Activated naive CD8-positive, alpha-beta T cell treated with anti-CD3 and anti-CD28 coated beads, Interleukin-2, amount 50 U/mL, for 24 hours (primary cell): ENCODE results near the gene SH3YL1.

Experiments
- ATAC-seq: fragments of 150-1000 bp; cut with Tn5 transposase; one replicate; pipeline ENCODE4 v1.10.0; 2021
- DNase-seq: peaks from one replicate; pipeline ENCODE4 v3.0.0; 2021
- H3K27ac Mint-ChIP-seq: one replicate; pipeline ENCODE4 v1.8.0; 2021; ENCODE audit warnings: mild to moderate bottlenecking, mixed read lengths
- H3K27me3 Mint-ChIP-seq: one replicate; pipeline ENCODE4 v1.8.0; 2021; ENCODE audit warnings: mixed read lengths
- H3K36me3 Mint-ChIP-seq: one replicate; pipeline ENCODE4 v1.8.0; 2021; ENCODE audit warnings: low read depth, mixed read lengths
- H3K4me1 Mint-ChIP-seq: one replicate; pipeline ENCODE4 v1.8.0; 2021; ENCODE audit warnings: mixed read lengths
- H3K4me3 Mint-ChIP-seq: one replicate; pipeline ENCODE4 v1.8.0; 2021; ENCODE audit warnings: mild to moderate bottlenecking, moderate library complexity, mixed read lengths
- H3K9me3 Mint-ChIP-seq: one replicate; pipeline ENCODE4 v1.8.0; 2021; ENCODE audit warnings: mixed read lengths

The SH3YL1 gene

GRCh38 chr2:256094-256493 lies 7.7 kb downstream of the SH3YL1 start:
- no peaks in the 10 kb centered on the region for H3K4me1 Mint-ChIP-seq
- peaks cover 18% of the 10 kb centered on the region for H3K9me3 Mint-ChIP-seq
- no peak overlapping the region for H3K4me3 Mint-ChIP-seq
- H3K27ac Mint-ChIP-seq = no peak overlapping the region
- no peak for DNase-seq
- peaks cover 26% of the 10 kb centered on the region for H3K36me3 Mint-ChIP-seq
- no peaks in the 10 kb centered on the region for H3K27me3 Mint-ChIP-seq
- no peak for ATAC-seq

DNA sequence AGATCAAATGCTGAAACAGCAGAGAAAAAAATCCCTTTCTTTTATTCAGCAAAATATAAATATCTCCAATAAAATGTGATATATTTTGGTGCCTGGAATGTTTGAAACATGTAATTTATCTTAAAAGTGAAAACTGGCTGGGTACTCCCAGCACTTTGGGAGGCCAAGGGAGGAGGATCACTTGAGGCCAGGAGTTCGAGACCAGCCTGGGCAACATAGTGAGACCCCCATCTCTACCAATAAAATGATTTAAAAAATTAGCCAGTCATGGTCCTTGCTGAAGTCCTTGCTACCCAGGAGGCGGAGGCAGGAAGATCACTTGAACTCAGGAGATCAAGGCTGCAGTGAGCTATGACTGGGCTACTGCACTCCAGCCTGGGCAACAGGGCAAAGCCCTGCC lies 8.6 kb downstream of the SH3YL1 start:
- no peak overlapping the region for H3K4me3 Mint-ChIP-seq
- peaks cover 22% of the 10 kb centered on the region for H3K36me3 Mint-ChIP-seq
- no peak for ATAC-seq
- no peaks in the 10 kb centered on the region for H3K4me1 Mint-ChIP-seq
- no peaks in the 10 kb centered on the region for H3K27me3 Mint-ChIP-seq
- peaks cover 18% of the 10 kb centered on the region for H3K9me3 Mint-ChIP-seq
- DNase-seq = no peak
- H3K27ac Mint-ChIP-seq = no peak overlapping the region

DNA sequence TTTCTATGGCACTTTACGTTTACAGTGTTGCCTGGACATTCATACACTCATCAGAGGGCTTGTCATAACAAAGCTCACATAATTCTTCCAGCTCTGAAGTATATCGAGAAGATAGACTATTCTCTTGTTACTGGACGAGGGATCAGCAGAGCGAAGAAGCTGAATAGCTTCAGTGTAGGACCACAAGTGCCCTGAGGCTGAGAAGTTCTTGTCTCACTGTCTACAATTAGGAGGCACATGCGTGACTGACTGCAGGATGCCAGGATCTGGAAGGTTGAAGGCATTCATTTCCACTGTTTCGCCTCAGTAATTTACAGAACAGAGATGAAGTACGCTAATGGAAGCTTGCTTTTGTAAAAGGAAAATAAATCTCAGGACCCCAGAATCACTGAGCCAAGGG lies 9.6 kb downstream of the SH3YL1 start:
- DNase-seq (no peak), ATAC-seq (no peak)
- Mint-ChIP-seq H3K27me3 (no peaks in the 10 kb centered on the region), H3K27ac (no peak overlapping the region), H3K9me3 (peaks cover 14% of the 10 kb centered on the region), H3K36me3 (peaks cover 17% of the 10 kb centered on the region), H3K4me1 (no peaks in the 10 kb centered on the region), H3K4me3 (no peak overlapping the region)

GRCh38 chr2:253202-253638 lies 10.6 kb downstream of the SH3YL1 start:
- no peak overlapping the region for H3K27ac Mint-ChIP-seq
- H3K36me3 Mint-ChIP-seq = peaks cover 10% of the 10 kb centered on the region
- DNase-seq (no peak), ATAC-seq (no peak)
- peaks cover 6% of the 10 kb centered on the region for H3K9me3 Mint-ChIP-seq
- no peaks in the 10 kb centered on the region for H3K4me1 Mint-ChIP-seq
- H3K4me3 Mint-ChIP-seq = no peak overlapping the region
- no peaks in the 10 kb centered on the region for H3K27me3 Mint-ChIP-seq

DNA sequence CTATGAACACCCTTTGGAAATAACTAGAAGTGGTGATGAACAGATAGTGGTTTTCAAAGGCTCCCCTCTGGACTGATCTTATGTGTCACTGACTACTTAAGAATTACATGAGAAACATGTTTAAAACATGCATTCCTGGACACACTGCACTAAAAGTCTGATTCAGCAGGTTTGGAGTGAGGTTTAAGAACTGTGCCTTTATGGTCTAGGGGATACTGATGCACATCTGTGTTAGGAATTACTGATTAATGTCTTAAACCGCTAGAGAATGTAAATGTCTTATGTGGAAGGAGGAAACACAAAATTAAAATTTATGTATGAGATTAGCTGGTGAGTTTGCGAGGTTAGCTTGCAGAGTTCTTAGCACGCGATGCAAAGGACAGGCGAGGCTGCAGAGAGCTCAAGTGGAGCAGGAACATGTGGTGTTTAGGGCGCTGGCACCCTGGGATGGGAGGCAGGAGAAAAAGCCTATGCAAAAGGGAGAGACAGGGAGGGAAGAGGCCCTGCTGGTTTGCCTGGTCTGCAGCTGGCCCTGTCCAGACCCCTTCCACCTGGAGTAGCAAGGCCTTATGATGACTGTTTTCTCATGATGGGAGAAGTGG lies 11.7 kb downstream of the SH3YL1 start:
- H3K4me1 Mint-ChIP-seq = no peaks in the 10 kb centered on the region
- no peak overlapping the region for H3K4me3 Mint-ChIP-seq
- no peak overlapping the region for H3K27ac Mint-ChIP-seq
- H3K9me3 Mint-ChIP-seq = no peaks in the 10 kb centered on the region
- no peak for ATAC-seq
- H3K27me3 Mint-ChIP-seq = no peaks in the 10 kb centered on the region
- no peak for DNase-seq
- peaks cover 5% of the 10 kb centered on the region for H3K36me3 Mint-ChIP-seq

DNA sequence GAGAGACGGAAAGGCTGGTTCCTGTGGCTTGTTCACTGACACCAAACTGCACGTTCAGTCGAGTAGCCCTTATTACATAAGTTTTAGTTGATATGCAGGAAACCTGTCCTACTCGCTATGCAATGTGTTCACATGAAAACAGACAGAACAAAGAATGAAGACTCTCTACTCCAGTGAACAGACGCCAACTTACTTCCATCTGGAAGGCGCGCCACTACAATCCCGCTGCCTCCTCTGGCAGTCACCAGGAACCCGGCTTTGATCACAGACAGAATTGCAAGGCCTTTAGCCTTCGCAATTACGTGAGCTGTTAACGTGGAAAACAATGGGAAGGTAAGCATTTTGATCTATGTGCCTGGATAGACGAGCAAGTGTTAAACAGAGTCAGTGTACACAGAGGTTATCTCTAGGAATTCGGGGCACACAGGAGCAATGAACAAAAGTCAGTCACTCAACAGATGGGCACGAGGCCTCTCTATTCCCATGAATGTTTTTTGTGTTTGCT lies 14.2 kb downstream of the SH3YL1 start:
- Mint-ChIP-seq H3K4me1 (peaks cover 3% of the 10 kb centered on the region), H3K27me3 (no peaks in the 10 kb centered on the region), H3K27ac (no peak overlapping the region), H3K36me3 (peaks cover 8% of the 10 kb centered on the region), H3K4me3 (no peak overlapping the region), H3K9me3 (no peaks in the 10 kb centered on the region)
- no peak for DNase-seq
- no peak for ATAC-seq

- ATAC-seq (no peak), DNase-seq (no peak)
- Mint-ChIP-seq H3K27me3 (no peaks in the 10 kb centered on the region), H3K4me1 (peaks cover 3% of the 10 kb centered on the region), H3K9me3 (no peaks in the 10 kb centered on the region), H3K4me3 (no peak overlapping the region), H3K36me3 (peaks cover 14% of the 10 kb centered on the region), H3K27ac (no peak overlapping the region)
Measured at GRCh38 chr2:248724-249123, 15.1 kb downstream of the SH3YL1 start.

DNA sequence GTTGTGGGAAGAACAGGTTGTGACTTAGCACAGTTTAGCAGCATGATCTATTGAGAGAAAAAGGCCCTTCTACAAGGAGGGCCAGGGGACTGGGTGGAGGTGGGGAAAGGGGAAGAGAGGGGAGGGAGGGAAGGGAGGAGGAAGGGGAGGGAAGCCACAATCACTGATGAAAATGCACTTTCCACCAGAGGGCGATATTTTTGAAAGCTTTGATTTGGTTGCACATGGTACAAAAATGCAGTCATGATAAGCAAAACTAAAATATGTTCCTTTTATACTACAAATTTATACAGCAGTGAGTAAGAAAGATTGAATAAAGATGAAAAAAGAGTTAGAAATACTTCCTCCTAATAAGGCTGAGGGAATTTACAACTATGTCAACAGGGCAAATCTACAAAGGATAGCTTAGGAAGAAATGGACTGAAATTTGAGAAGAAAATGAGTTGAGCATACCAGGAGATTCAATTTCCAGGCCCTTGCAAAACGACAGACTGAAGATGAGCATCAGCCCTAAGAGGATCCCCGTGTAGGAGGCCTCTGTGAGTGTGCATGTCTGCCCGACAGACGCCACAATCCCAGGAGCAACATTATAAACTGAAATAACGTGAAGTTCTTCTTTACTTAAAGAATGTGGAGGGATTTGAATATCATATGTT lies 17.2 kb downstream of the SH3YL1 start:
- Mint-ChIP-seq H3K4me3 (no peak overlapping the region), H3K27me3 (no peaks in the 10 kb centered on the region), H3K36me3 (peaks cover 28% of the 10 kb centered on the region), H3K27ac (no peak overlapping the region), H3K9me3 (peaks cover 6% of the 10 kb centered on the region), H3K4me1 (peaks cover 3% of the 10 kb centered on the region)
- ATAC-seq (no peak), DNase-seq (peak; percentile 16)

DNA sequence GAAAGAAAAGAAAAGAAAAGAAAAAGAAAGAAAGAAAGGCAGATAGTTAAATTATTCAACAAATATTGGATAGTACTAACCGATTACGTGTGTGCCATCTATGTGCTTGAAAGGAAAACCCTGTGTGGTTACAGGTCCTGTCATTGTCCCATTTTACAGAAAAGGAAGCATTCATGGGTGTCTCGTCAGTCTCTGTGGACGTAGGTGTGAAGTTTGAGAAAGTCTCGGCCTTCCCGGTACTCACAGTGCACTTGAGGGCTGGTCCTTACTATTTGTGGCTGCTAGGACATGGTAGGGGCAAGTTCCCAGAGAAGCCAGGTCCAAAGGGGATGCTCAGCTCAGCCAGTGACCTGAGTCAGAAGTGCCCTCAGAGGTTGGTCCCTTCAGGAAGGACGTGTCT lies 19.3 kb downstream of the SH3YL1 start:
- no peak for ATAC-seq

DNA sequence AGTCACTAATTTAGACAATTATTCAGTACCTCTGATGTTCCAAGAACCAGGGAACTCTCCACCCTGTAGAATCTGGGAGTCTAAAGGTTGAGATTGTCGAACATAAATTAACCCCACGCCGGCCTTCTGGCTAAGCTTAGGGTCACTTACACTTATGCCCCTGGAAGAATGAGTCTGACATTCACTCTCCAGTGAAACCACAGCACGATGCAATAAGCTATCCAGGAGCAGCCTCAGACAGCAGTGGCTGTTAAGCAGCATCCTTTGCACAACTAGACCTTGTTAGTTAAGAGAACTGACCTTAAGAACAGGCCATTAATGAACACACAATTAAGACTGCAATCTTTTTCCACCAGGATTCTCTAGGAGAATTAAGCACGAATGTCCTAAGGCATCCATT lies 25.0 kb downstream of the SH3YL1 start:
- peaks cover 10% of the 10 kb centered on the region for H3K4me1 Mint-ChIP-seq
- H3K36me3 Mint-ChIP-seq = peaks cover 39% of the 10 kb centered on the region
- no peak overlapping the region for H3K27ac Mint-ChIP-seq
- no peak overlapping the region for H3K4me3 Mint-ChIP-seq
- peaks cover 6% of the 10 kb centered on the region for H3K9me3 Mint-ChIP-seq
- H3K27me3 Mint-ChIP-seq = no peaks in the 10 kb centered on the region
- no peak for DNase-seq
- no peak for ATAC-seq

More for the DNA sequence above, 19.3 kb downstream of the SH3YL1 start:
- H3K4me1 Mint-ChIP-seq = peaks cover 3% of the 10 kb centered on the region
- no peak overlapping the region for H3K4me3 Mint-ChIP-seq
- H3K27me3 Mint-ChIP-seq = no peaks in the 10 kb centered on the region
- H3K9me3 Mint-ChIP-seq = peaks cover 6% of the 10 kb centered on the region
- no peak overlapping the region for H3K27ac Mint-ChIP-seq
- DNase-seq = no peak
- peaks cover 39% of the 10 kb centered on the region for H3K36me3 Mint-ChIP-seq

GRCh38 chr2:238431-238830 lies 25.4 kb downstream of the SH3YL1 start:
- DNase-seq (no peak), ATAC-seq (no peak)
- Mint-ChIP-seq H3K36me3 (peaks cover 37% of the 10 kb centered on the region), H3K4me1 (peaks cover 10% of the 10 kb centered on the region), H3K9me3 (peaks cover 6% of the 10 kb centered on the region), H3K27me3 (no peaks in the 10 kb centered on the region), H3K27ac (no peak overlapping the region), H3K4me3 (no peak overlapping the region)

- peaks cover 34% of the 10 kb centered on the region for H3K36me3 Mint-ChIP-seq
- H3K9me3 Mint-ChIP-seq = peaks cover 4% of the 10 kb centered on the region
- ATAC-seq (no peak), DNase-seq (no peak)
- no peak overlapping the region for H3K27ac Mint-ChIP-seq
- H3K27me3 Mint-ChIP-seq = no peaks in the 10 kb centered on the region
- H3K4me3 Mint-ChIP-seq = no peak overlapping the region
- H3K4me1 Mint-ChIP-seq = peaks cover 10% of the 10 kb centered on the region
Measured at GRCh38 chr2:237878-238277, 26.0 kb downstream of the SH3YL1 start.

GRCh38 chr2:236993-237539 lies 26.8 kb downstream of the SH3YL1 start:
- peaks cover 30% of the 10 kb centered on the region for H3K36me3 Mint-ChIP-seq
- ATAC-seq (no peak), DNase-seq (no peak)
- H3K27ac Mint-ChIP-seq = no peak overlapping the region
- peaks cover 10% of the 10 kb centered on the region for H3K4me1 Mint-ChIP-seq
- no peaks in the 10 kb centered on the region for H3K9me3 Mint-ChIP-seq
- no peak overlapping the region for H3K4me3 Mint-ChIP-seq
- H3K27me3 Mint-ChIP-seq = no peaks in the 10 kb centered on the region

- Mint-ChIP-seq H3K36me3 (peaks cover 21% of the 10 kb centered on the region), H3K27ac (no peak overlapping the region)
Measured at GRCh38 chr2:234421-234820, 29.4 kb downstream of the SH3YL1 start.

GRCh38 chr2:233030-233429 lies 30.8 kb downstream of the SH3YL1 start:
- H3K27ac Mint-ChIP-seq = no peak overlapping the region

More at GRCh38 chr2:234421-234820, 29.4 kb downstream of the SH3YL1 start:
- Mint-ChIP-seq H3K9me3 (no peaks in the 10 kb centered on the region), H3K4me1 (peaks cover 10% of the 10 kb centered on the region), H3K27me3 (no peaks in the 10 kb centered on the region), H3K4me3 (no peak overlapping the region)
- DNase-seq = no peak
- ATAC-seq = no peak

More at GRCh38 chr2:233030-233429, 30.8 kb downstream of the SH3YL1 start:
- no peaks in the 10 kb centered on the region for H3K27me3 Mint-ChIP-seq
- H3K4me1 Mint-ChIP-seq = peaks cover 5% of the 10 kb centered on the region
- no peak for ATAC-seq
- no peak for DNase-seq
- H3K9me3 Mint-ChIP-seq = no peaks in the 10 kb centered on the region
- H3K4me3 Mint-ChIP-seq = no peak overlapping the region
- peaks cover 23% of the 10 kb centered on the region for H3K36me3 Mint-ChIP-seq
